ENCODE measurements around the gene PRR15.

Gene PRR15

DNA sequence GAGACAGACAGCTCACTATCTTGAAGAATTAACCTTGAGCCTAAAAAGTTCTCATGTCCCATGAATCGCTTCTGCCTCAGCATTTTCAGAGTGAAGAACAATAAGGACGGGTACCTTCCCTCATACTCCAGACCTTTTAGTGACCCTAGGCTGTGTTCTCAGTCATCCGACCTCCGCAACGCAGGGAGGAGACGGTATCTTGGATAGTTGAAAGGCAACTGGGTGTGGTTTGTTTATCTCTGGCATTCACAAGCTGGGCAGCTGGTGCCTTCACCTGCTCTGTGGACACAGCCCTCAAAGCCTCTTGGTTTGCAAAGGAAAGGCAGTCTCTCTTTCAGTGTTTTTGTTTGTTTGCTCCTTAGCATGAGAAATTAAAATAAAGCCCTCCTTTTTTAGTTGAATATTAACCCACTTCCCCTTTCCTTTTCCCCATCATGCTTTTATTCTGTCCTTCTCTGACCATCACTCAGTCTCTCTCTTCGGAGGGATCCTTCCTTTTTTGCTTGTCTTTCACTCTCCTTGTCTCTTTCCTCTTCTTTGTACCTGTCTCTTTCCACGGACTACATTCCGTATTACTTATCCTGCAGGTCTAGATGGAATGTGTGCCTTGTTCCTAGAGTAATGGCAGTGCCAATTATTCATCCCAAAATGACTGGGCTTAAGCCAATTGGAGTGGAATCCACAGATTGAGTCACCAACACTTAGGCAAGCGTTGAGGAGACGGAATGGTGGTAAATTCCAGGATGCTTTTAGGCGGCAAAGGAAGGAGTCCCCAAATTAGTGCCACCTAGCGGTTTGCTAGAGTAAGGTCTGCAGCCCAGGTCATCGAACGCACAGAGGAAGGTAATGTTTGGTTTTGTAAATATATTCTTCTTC lies 45.8 kb downstream of the PRR15 start:
- DNase-seq (ENCODE audit: low spot score) = no peak

GRCh38 chr7:29610086-29610485 lies 46.5 kb downstream of the PRR15 start:
- DNase-seq (ENCODE audit: low spot score) = no peak

DNA sequence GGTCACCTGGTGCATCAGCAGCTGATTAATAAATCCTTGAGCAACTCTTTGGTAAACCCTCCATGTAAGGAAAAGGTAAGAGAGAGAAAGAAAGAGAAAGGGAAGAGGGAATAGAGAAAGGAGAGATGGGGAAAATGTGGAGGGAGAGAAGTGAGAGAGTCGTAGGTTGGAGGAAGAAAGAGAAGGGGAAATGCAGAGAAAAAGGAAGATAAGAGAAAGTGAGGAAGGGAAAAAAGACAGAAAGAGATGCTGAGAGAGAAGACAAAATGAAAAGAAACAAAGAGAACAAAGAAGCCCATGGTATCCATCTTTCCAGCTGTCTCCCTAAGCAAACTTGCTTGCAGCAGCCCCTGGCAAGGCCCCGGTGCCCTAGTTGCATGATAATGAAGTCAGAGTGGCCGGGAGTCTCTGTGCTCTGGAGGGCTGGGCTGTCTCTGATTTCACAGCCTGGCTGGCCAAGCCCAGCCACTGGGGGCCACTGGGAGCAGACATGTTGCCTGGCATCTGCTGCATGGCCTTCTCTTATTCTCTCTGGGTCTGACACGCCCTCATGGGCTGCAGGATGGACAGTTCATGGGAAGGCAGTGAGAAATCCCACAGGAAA lies 48.4 kb downstream of the PRR15 start:
- no peak for DNase-seq (ENCODE audit: low spot score)

DNA sequence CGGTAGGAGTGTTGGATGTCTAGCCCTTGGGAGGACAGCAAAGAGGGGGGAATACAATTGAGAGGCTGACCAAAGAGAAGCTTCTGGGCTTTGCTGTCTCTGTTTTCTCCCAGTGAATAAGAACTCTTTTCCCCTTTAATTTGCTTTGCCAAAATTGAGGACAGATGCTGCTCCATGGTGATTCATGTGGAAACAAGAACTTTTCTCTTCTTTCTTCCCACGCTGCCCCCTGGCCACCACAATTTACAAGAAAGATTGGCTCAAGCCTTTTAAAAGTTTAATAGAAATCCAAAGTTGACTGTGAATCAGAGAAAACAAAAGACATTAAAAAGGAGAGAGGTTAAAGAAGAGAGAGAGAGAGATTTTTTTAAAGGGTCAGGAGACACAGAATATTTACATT lies 49.0 kb downstream of the PRR15 start:
- no peak for DNase-seq (ENCODE audit: low spot score)

DNA sequence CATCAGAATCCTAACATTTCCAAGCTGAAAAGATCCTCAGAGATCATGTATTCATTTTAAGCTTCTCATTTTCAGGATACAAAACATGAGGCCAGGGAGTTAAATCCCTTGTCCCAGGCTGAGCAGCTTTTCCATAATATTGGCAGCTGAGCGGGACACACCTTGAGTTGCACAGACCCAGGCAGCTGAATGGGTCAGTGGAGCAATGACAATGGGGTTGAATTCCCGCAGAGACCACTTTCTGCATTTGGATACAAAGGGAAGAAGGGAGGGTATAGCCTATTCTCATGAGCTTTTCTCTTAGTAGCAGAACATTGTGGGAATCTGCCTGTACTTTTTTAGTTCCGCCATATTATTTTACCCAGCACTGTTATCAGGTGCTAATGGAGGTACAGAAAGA lies 49.5 kb downstream of the PRR15 start:
- no peak for DNase-seq (ENCODE audit: low spot score)

DNA sequence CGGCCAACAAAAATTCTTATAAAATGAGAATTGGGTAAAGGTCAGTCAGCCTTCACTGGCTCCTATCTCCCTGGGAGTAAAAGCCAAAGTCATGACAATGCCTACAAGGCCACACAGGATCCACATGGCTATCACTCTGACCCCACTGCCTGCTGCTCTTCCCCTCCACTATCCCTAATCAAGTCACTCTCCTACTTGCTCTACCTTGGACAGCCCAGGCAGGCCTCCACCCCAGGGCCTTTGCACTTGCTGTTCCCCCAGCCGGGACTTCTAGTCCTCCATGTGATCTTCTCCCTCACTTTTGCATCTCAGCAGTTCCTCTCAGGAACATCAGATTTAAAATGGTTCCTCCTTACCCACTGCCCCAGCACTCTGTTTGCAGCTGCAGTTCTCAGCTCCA lies 50.6 kb downstream of the PRR15 start:
- DNase-seq (ENCODE audit: low spot score) = no peak
